GM23248 (cell line): ENCODE measurements around the gene CEP350.

ENCODE experiments used
- EZH2 ChIP-seq: fragments of 200-600 bp; sonication (generic); IDR thresholded peaks from 2 replicates; pipeline ENCODE4 v1.6.1; 2018; ENCODE audit warnings: antibody characterized with exemption, mild to moderate bottlenecking; ENCODE audit not compliant: insufficient read depth, poor library complexity, severe bottlenecking
- EZH2phosphoT487 ChIP-seq: fragments of 200-600 bp; sonication (generic); IDR thresholded peaks from 2 replicates; pipeline ENCODE4 v1.6.1; 2018; ENCODE audit warnings: antibody characterized with exemption, moderate library complexity, mild to moderate bottlenecking, low read depth; ENCODE audit not compliant: insufficient read depth

DNA sequence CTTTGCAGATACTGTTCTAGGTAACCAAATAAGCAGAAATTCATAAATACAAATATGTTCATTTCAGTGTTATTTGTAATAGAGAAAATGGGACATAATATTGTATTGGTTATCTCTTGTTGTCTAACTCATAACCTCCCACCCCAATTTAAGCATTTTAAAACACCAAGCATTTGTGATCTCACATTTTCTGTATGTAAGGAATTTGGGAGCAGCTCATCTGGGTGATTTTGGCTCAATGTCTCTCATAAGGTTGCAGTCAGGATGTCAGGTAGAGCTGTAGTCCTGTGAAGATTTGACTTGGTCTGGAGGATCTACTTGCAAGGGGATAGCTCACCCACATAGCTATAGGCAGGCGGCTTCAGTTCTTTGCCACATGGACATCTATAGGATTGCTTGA is 29.5 kb downstream of the CEP350 start:
- TF ChIP-seq EZH2 (no peak), EZH2phosphoT487 (no peak)
